WERI-Rb-1 (cell line): Measurements from ENCODE around the gene IP6K1.

Experiments
- DNase-seq: peaks from one replicate; pipeline ENCODE4 v3.0.0-alpha.2; 2020
- H3K27ac ChIP-seq: fragments of 250-450 bp; sonication (Bioruptor Pico); 2 replicates; pipeline ENCODE4 v1.5.1; 2020; ENCODE audit warnings: mild to moderate bottlenecking, moderate library complexity
- H3K27me3 ChIP-seq: fragments of 250-450 bp; sonication (Bioruptor Pico); 2 replicates; pipeline ENCODE4 v1.5.1; 2021; ENCODE audit warnings: mild to moderate bottlenecking, low read depth, moderate library complexity; ENCODE audit not compliant: insufficient read depth, severe bottlenecking
- H3K36me3 ChIP-seq: fragments of 250-450 bp; sonication (Bioruptor Pico); 2 replicates; pipeline ENCODE4 v1.5.1; 2020; ENCODE audit warnings: mild to moderate bottlenecking, moderate library complexity
- H3K4me3 ChIP-seq: 2 replicates; pipeline ENCODE4 v1.5.1; 2011; ENCODE audit warnings: low read depth, mild to moderate bottlenecking, control low read depth, low read length
- H3K9me3 ChIP-seq: fragments of 250-450 bp; sonication (Bioruptor Pico); 2 replicates; pipeline ENCODE4 v1.5.1; 2021; ENCODE audit warnings: mild to moderate bottlenecking, moderate library complexity; ENCODE audit not compliant: severe bottlenecking
- CTCF ChIP-seq: IDR thresholded peaks from 2 replicates; pipeline ENCODE4 v1.5.1; 2011; ENCODE audit warnings: low read depth, mild to moderate bottlenecking, control low read depth, inconsistent platforms, low read length

Gene IP6K1

DNA sequence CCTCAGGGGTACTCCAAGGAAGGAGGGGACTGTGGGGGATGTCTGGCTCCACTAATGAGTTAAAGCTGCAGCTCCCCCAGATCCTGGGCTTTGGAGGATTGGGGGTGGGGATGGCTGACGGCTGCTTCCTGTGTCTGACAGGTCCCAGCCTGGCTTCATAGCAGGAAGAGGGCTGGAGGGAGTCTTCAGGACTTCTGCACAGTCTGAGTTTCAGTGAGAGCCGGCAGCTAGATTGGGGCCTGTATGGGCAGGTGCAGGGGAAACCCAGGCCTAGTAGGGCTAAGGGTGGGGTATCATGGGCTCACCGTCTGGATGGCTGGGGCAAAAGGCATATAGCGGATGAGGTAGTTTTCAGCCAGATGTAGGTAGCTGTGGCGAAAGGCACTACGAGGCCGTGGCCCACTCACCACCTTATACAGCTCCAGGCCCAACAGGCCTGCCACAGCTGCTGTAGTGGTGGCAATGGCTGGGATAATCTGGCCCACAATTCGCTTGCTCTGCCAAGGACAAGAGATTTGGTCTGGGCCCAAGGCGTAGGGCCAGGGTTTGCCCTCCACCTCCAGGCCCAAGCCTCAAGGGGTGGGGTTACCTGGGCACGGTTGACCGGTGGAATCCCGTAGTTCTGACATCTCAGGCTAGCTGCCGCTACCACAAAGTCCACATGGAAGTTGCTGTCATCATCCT, 21.2 kb upstream of the IP6K1 start:
- Histone ChIP-seq H3K27me3 (peaks cover 7% of the 10 kb centered on the region), H3K36me3 (no peaks in the 10 kb centered on the region), H3K4me3 (no peak overlapping the region), H3K9me3 (no peaks in the 10 kb centered on the region), H3K27ac (no peak overlapping the region)
- no peak for TF ChIP-seq CTCF
- DNase-seq: no peak

DNA sequence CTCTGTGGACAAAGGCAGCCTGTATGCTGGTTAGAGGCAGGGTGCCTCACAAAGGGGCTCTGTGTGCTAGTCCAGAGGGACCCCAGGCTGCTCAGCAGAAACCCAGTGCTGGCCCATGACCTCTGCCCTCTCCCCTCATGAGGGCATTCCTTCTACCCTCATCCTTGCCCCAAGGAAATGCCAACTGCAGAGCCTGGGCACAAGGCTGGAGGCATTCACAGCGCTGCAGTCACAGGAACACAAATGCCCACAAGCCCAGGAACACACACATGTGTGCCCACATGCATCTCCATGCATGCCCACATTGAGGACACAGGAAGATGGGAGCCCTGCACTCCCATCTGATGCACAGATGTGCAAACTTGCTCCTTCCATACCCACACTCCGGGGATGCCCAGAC, 20.5 kb upstream of the IP6K1 start:
- H3K4me3 ChIP-seq: no peak overlapping the region
- peaks cover 7% of the 10 kb centered on the region for H3K27me3 ChIP-seq
- H3K27ac ChIP-seq: no peak overlapping the region
- H3K9me3 ChIP-seq: no peaks in the 10 kb centered on the region
- DNase-seq: no peak
- H3K36me3 ChIP-seq: no peaks in the 10 kb centered on the region
- no peak for TF ChIP-seq CTCF

GRCh38 chr3:49805897-49806701, 19.8 kb upstream of the IP6K1 start:
- Histone ChIP-seq H3K27ac (no peak overlapping the region), H3K27me3 (peaks cover 7% of the 10 kb centered on the region), H3K4me3 (no peak overlapping the region), H3K9me3 (no peaks in the 10 kb centered on the region), H3K36me3 (no peaks in the 10 kb centered on the region)
- no peak for DNase-seq
- no peak for TF ChIP-seq CTCF

DNA sequence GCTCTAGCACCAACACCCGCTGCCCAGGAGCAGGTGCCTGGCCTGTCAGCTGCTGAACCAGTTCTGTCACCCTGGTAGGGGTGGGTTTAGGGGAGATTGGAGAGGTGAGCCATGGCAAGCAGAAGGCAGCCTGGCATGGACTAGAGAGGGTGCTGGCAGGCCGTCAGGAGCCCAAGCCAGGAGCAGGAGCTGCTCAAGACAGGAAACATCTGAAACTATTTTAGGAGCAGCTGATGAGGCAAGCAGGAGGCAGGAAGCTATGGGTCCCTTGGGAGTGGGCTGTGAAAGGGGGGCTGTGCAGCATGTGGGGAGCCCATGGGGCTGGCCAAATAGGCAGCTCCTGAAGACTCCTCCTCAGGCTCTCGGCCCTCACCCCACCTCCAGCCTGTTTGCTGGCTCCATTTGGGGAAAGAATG, 19.0 kb upstream of the IP6K1 start:
- H3K36me3 ChIP-seq: no peaks in the 10 kb centered on the region
- no peak overlapping the region for H3K4me3 ChIP-seq
- H3K9me3 ChIP-seq: no peaks in the 10 kb centered on the region
- no peak for DNase-seq
- peaks cover 7% of the 10 kb centered on the region for H3K27me3 ChIP-seq
- H3K27ac ChIP-seq: no peak overlapping the region
- no peak for TF ChIP-seq CTCF

GRCh38 chr3:49804141-49805041, 18.0 kb upstream of the IP6K1 start:
- H3K27ac ChIP-seq: no peak overlapping the region
- peaks cover 7% of the 10 kb centered on the region for H3K27me3 ChIP-seq
- H3K36me3 ChIP-seq: no peaks in the 10 kb centered on the region
- H3K4me3 ChIP-seq: no peak overlapping the region
- DNase-seq: no peak
- no peaks in the 10 kb centered on the region for H3K9me3 ChIP-seq
- TF ChIP-seq CTCF: no peak
